ENCODE measurements around the gene AKR7A3. TPM values are rescaled to one million over a fixed set of nuclear protein-coding genes. Genes with fewer than 3 reads are reported as not detected.

Gene AKR7A3
- polyA plus RNA-seq, 1 of the 3 experiments (the other 2 are of a cell fraction): 0.38 TPM

GRCh38 chr1:19324665-19324990, 36.1 kb upstream of the AKR7A3 start (continued):
- no peak for TF ChIP-seq GABPA (IDR thresholded peaks at IDR 0.05; ENCODE audit: low read depth)
- no peak for TF ChIP-seq SMC3 (IDR thresholded peaks at IDR 0.05; ENCODE audit: low read depth, low read length)
- TF ChIP-seq TCF12 (IDR thresholded peaks at IDR 0.05): no peak

GRCh38 chr1:19323987-19324664, 35.6 kb upstream of the AKR7A3 start:
- TF ChIP-seq TEAD4 (IDR thresholded peaks at IDR 0.05; ENCODE audit: borderline replicate concordance, insufficient read depth) (no peak), TAF1 (IDR thresholded peaks at IDR 0.05; ENCODE audit: borderline replicate concordance, low read depth, low read length) (no peak), ELF1 (IDR thresholded peaks at IDR 0.05) (no peak), SMC3 (IDR thresholded peaks at IDR 0.05; ENCODE audit: low read depth, low read length) (no peak), CTCF (IDR thresholded peaks at IDR 0.05) (no peak), MXI1 (IDR thresholded peaks at IDR 0.05; ENCODE audit: low read depth, low read length) (no peak), FOXJ3 (CRISPR knock-in tag; IDR thresholded peaks at IDR 0.05) (no peak)
- Histone ChIP-seq H2AFZ (ENCODE audit: low read depth) (no peak overlapping the region), H3K79me2 (ENCODE audit: insufficient read depth) (peaks cover 4% of the 10 kb centered on the region; the same call in 1 of the 2 replicates), H3K4me3 (ENCODE audit: low read depth in 2 of 2, low read length in 1 of 2) (no peak overlapping the region), H3K4me2 (no peak overlapping the region), H3K9ac (no peak overlapping the region), H4K20me1 (ENCODE audit: insufficient read depth) (no peaks in the 10 kb centered on the region), H3K27me3 (ENCODE audit: insufficient read depth) (no peaks in the 10 kb centered on the region), H3K9me3 (no peaks in the 10 kb centered on the region), H3K4me1 (ENCODE audit: control insufficient read depth in 1 of 2, insufficient read depth in 2 of 2, low read depth in 1 of 2, low read length in 1 of 2) (no peaks in the 10 kb centered on the region), H3K36me3 (replicated peaks in 1 of 2; ENCODE audit: control insufficient read depth in 1 of 2, insufficient read depth in 2 of 2, low read length in 1 of 2) (peaks cover 5 to 10% of the 10 kb centered on the region in 2 experiments), H3K9me2 (no peaks in the 10 kb centered on the region), H3K27ac (ENCODE audit: low read depth in 2 of 2, low read length in 1 of 2) (no peak overlapping the region), H3F3A (replicated peaks; ENCODE audit: insufficient read depth) (no peaks in the 10 kb centered on the region)
- ChIA-PET CTCF (interaction anchor here (2.8 kb wide), 1 partner anchor 11 kb away, joined by 8 read pairs; the partner anchor contains the start of genes AKR7A2 and SLC66A1), POLR2A (no interaction called here)
- 94% methylated on average over 9 of the region's 23 CpGs for whole genome bisulfite sequencing (ENCODE audit: low lambda C conversion rate)
- no peak for DNase-seq

GRCh38 chr1:19322481-19322880, 33.9 kb upstream of the AKR7A3 start:
- Histone ChIP-seq H4K20me1 (ENCODE audit: insufficient read depth) (no peaks in the 10 kb centered on the region), H2AFZ (ENCODE audit: low read depth) (no peak overlapping the region), H3F3A (replicated peaks; ENCODE audit: insufficient read depth) (no peaks in the 10 kb centered on the region), H3K36me3 (replicated peaks in 1 of 2; ENCODE audit: control insufficient read depth in 1 of 2, insufficient read depth in 2 of 2, low read length in 1 of 2) (peaks cover 8 to 16% of the 10 kb centered on the region in 2 experiments), H3K9ac (no peak overlapping the region), H3K9me2 (no peaks in the 10 kb centered on the region), H3K4me2 (no peak overlapping the region), H3K79me2 (ENCODE audit: insufficient read depth) (peaks cover 8% of the 10 kb centered on the region; the same call in 1 of the 2 replicates), H3K9me3 (no peaks in the 10 kb centered on the region), H3K4me1 (ENCODE audit: control insufficient read depth in 1 of 2, insufficient read depth in 2 of 2, low read depth in 1 of 2, low read length in 1 of 2) (no peaks in the 10 kb centered on the region), H3K27me3 (ENCODE audit: insufficient read depth) (no peaks in the 10 kb centered on the region), H3K4me3 (ENCODE audit: low read depth in 2 of 2, low read length in 1 of 2) (no peak overlapping the region), H3K27ac (ENCODE audit: low read depth in 2 of 2, low read length in 1 of 2) (no peak overlapping the region)
- CTCF ChIA-PET: interaction anchor here (1.5 to 2.8 kb wide), 2 partner anchors 10 to 331 kb away, joined by 3 to 8 read pairs; partner anchors contain the start of genes AKR7A2 and SLC66A1
- WGBS (ENCODE audit: low lambda C conversion rate): 98% methylated on average over 10 of the region's 10 CpGs
- DNase-seq: no peak
- POLR2A ChIA-PET: interaction anchor here (1.7 kb wide), 1 partner anchor 10 kb away, joined by 3 read pairs; no protein-coding TSS in a partner anchor
- TF ChIP-seq ZBTB33 (IDR thresholded peaks at IDR 0.05; ENCODE audit: borderline replicate concordance, low read depth): no peak
- TF ChIP-seq MAX (IDR thresholded peaks at IDR 0.05; ENCODE audit: low read depth): no peak
- TF ChIP-seq EZH2phosphoT487 (IDR thresholded peaks at IDR 0.05; ENCODE audit: borderline replicate concordance, low read depth): no peak
- no peak for TF ChIP-seq FOSL2 (IDR thresholded peaks at IDR 0.05; ENCODE audit: borderline replicate concordance, low read depth)
- TF ChIP-seq RXRA (IDR thresholded peaks at IDR 0.05; ENCODE audit: borderline replicate concordance, low read depth): no peak
- TF ChIP-seq MXI1 (IDR thresholded peaks at IDR 0.05; ENCODE audit: low read depth, low read length): no peak
- no peak for TF ChIP-seq ELF1 (IDR thresholded peaks at IDR 0.05)
- TF ChIP-seq TCF12 (IDR thresholded peaks at IDR 0.05): no peak
- TF ChIP-seq RFX5 (IDR thresholded peaks at IDR 0.05; ENCODE audit: low read length): no peak
- no peak for TF ChIP-seq IRF3 (IDR thresholded peaks at IDR 0.05; ENCODE audit: low read depth, low read length)
- TF ChIP-seq POLR2AphosphoS5 (IDR thresholded peaks at IDR 0.05; ENCODE audit: low read depth, low read length): no peak
- no peak for TF ChIP-seq EP300 (IDR thresholded peaks at IDR 0.05; ENCODE audit: borderline replicate concordance in 1 of 2, low read depth in 1 of 2, low read length in 1 of 2)
- TF ChIP-seq YY1 (IDR thresholded peaks at IDR 0.05; ENCODE audit: low read depth): no peak
- TF ChIP-seq TAF1 (IDR thresholded peaks at IDR 0.05; ENCODE audit: borderline replicate concordance, low read depth, low read length): no peak
- TF ChIP-seq GABPA (IDR thresholded peaks at IDR 0.05; ENCODE audit: low read depth): no peak
- no peak for TF ChIP-seq SIN3A (IDR thresholded peaks at IDR 0.05; ENCODE audit: borderline replicate concordance, low read depth, low read length)
